ENCODE results near the gene NR5A1.

NR5A1 gene

GRCh38 chr9:124513376-124513994, 6.3 kb upstream of the NR5A1 start:
- no peak for DNase-seq

- DNase-seq, result no peak
Measured at GRCh38 chr9:124512806-124513204, 5.6 kb upstream of the NR5A1 start.

- DNase-seq, result no peak
Measured at GRCh38 chr9:124511891-124512805, 4.9 kb upstream of the NR5A1 start.

GRCh38 chr9:124511426-124511840, 4.2 kb upstream of the NR5A1 start:
- DNase-seq, result no peak

- no peak for DNase-seq
Measured at GRCh38 chr9:124510650-124511425, 3.6 kb upstream of the NR5A1 start.

- no peak for DNase-seq
Measured at GRCh38 chr9:124507880-124508423, 753 bp upstream of the NR5A1 start.

GRCh38 chr9:124506433-124506832, 766 bp downstream of the NR5A1 start:
- no peak for DNase-seq

- DNase-seq, result no peak
Measured at GRCh38 chr9:124505901-124506346, 1.3 kb downstream of the NR5A1 start.

GRCh38 chr9:124505006-124505900, 1.9 kb downstream of the NR5A1 start:
- no peak for DNase-seq

- no peak for DNase-seq
Measured at GRCh38 chr9:124504530-124505005, 2.6 kb downstream of the NR5A1 start.

- DNase-seq, result no peak
Measured at GRCh38 chr9:124503713-124504529, 3.3 kb downstream of the NR5A1 start.

- DNase-seq, result no peak
Measured at GRCh38 chr9:124502711-124503702, 4.2 kb downstream of the NR5A1 start.

- no peak for DNase-seq
Measured at GRCh38 chr9:124501771-124502320, 5.4 kb downstream of the NR5A1 start.

- no peak for DNase-seq
Measured at GRCh38 chr9:124500796-124501611, 6.2 kb downstream of the NR5A1 start.

- DNase-seq, result no peak
Measured at GRCh38 chr9:124500028-124500795, 7.0 kb downstream of the NR5A1 start.

GRCh38 chr9:124499216-124499615, 8.0 kb downstream of the NR5A1 start:
- DNase-seq, result no peak

- no peak for DNase-seq
Measured at GRCh38 chr9:124498499-124499146, 8.6 kb downstream of the NR5A1 start.
